ENCODE measurements around the gene SMPDL3B. TPM values are rescaled to one million over a fixed set of nuclear protein-coding genes. Genes with fewer than 3 reads are reported as not detected.

The SMPDL3B gene
- total RNA-seq, 2 donors from 2014 or later = 10.1 to 11.8 TPM

Other genes starting within 250 kb of the SMPDL3B start
- gene FAM76A, start 209.0 kb upstream of the SMPDL3B start, total RNA-seq = 10 to 100 TPM; 13.0 to 14.7 TPM
- 10 to 100 TPM; 19.5 to 23.3 TPM for gene STX12, start 161.8 kb upstream of the SMPDL3B start, total RNA-seq
- gene PPP1R8, start 104.2 kb upstream of the SMPDL3B start, total RNA-seq = 10 to 100 TPM; 45.0 to 48.1 TPM
- 1 to 10 TPM; 8.5 to 8.8 TPM for gene THEMIS2, start 62.5 kb upstream of the SMPDL3B start, total RNA-seq
- 10 to 100 TPM; 43.5 to 60.0 TPM for gene RPA2, start 20.4 kb upstream of the SMPDL3B start, total RNA-seq
- gene XKR8, start 25.0 kb downstream of the SMPDL3B start, total RNA-seq = 10 to 100 TPM; 17.5 to 17.7 TPM
- 10 to 100 TPM; 29.3 to 32.8 TPM for gene EYA3, start 153.6 kb downstream of the SMPDL3B start, total RNA-seq
- under 1 TPM; 0.58 to 0.77 TPM for gene PTAFR, start 241.7 kb downstream of the SMPDL3B start, total RNA-seq

Data from endodermal cell (in vitro differentiated cells).